ENCODE results near the gene B2M.
A peak's percentile ranks its signal among the peaks of the same experiment; 100 is the strongest.
"Not testable (repeated sequence)": the region's sequence is repeated elsewhere in the genome, so short reads cannot be mapped to it uniquely, and the experiment has no call there.

B2M gene

DNA sequence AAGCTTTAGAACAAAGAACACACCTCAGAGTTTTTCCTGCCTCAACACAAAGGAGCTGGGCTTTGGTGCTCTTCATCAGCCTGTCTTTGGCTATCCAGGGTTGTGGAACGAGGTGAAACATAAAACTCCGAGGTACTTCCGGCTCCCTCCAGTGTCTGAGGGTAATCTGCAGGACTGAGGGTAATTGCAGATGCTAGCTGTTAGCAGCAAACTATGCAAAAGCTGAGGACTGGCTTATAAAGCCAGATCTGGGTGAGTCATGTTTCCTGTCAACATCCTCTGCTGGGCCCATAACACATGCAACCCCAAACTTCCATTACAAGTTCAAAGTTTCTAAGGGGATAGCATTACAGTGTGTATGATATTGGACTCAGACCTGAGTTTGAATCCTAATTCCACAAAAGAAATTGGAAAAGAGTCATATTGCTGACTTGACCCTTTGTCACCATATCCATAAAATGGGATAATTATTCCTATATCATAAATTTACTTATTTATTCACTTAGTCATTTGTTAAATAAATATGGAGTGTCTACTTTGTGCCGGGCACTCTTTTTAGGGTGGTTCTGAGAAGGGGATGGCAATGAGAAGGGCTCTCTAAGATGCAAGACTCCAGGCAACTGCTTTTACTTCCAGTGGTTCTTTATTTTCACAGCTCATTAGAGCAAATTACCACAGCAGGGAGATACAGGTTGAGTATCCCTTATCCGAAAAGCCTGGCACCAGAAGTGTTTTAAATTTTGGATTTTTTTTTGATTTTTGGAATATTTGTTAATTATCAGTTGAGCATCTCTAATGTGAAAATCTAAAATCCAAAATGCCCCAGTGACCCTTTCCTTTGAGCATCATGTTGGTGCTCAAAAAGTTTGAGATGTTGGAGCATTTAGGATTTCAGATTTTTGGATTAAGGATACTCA, 15.5 kb downstream of the B2M start:
- no peak for DNase-seq

DNA sequence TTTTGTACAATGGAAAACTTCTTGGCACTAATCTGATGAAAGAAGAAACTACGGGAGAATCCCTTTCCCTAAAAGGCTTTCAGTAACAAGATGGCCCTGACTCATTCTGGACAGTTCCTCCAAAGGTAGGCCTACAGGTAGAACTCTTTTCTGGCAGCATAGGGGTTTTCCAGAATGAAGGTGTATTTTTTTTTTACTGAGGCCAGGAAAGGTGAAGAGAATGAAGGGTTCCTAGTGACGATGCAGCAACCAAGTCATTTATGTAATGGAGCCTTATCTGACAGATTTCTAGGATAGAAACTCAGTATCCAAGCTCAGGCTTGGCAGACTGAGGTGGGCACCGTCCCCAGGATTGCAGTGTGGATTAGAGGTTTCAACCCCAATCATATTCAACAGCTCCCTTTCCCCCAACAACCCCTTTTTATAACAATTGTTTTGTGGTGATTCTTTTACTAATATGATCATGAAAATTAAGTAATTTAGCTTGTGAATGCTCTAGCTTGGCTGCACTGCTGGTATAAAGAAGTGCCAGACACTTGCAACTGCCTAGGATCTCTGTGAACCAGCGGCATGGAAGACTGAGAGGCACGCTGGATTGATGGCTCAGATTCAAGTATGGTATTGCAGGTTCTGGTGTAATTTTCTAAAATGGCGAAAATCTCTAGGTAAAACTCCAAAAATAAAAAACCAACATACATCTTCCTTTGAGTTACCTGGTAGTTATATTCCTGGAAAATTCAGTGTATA, 16.3 kb downstream of the B2M start:
- DNase-seq: no peak

DNA sequence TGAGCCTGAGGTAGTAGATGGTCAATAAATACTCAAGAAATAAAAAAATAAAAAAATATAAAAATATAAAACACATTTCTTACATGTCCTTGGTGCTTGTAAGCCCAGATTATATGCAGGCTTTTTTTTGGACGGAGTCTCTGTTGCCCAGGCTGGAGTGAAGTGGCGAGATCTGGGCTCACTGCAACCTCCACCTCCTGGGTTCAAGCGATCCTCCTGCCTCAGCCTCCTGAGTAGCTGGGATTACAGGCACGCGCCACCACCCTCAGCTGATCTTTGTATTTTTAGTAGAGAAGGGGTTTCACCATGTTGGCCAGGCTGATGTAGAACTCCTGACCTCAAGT, 16.9 kb downstream of the B2M start:
- DNase-seq: not testable (repeated sequence)

DNA sequence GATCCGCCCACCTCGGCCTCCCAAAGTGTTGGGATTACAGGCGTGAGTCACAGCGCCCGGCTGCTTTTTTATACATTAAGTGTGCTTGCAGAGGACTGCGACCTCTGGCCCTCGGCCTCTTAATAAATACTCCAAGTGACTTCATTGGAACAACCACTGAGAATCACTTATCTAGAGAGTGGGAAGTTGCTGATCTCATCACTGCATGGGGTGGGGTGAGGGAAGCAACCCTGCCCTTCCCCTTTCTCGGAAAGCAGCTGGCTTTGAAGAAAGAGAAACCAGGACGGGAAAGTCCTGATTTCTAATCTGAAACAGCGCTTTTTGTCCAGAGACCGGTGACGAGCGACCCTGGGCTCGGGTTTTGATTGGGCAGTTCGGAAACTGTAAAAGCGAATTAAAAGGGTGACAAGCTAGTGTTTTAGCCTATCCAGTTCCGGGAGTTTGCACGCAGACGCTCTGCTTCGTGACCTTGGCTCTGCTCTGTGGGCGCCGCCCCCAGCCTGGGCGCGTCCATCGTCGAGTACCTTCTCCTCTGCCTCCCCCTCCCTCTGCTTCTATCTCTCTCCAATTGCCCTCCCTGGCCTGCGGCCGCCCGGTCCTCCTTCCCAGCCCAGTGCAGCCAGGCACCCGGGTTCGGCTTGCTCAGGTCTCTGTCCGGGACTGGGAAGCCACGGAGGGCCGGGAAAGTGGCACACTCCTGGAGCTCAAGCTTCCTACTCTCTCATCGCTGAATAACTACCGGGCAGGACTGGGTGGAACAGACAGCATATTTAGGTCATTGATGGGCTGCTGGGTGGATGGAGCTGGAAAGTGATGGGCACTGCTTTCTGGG, 17.5 kb downstream of the B2M start:
- peak; percentile 95 for DNase-seq

DNA sequence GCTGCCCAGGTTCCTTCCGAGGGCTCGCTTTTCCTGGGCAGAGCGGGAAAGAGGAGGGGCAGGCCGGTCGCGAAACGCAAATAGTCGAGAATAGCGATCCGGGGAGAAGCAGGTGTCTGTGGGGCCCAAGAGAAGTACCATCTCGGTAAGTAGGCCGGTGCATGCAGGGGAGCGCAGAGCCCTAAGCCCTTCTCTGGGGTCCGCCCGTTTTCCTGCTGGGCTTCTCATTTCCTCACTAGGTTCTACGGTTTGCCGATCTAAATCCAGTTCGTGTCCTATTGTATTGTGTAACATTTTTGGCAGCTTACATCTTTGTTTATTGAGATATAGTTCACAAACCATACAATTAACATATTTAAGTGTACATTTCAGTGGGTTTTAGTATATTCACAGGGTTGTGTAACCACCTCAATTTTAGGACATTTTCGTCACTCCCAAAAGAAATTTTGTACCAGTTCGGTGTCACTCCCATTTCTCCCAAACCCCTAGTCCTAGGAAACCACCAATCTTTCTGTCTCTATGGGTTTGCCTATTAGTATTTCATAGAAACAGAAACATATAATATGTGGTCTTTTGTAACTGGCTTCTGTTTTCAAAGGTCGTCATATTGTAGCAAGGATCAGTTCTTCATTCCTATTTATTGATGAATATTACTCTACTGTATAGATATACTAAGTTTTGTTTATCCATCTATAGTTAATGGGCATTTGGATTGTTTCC, 18.3 kb downstream of the B2M start:
- no peak for DNase-seq

DNA sequence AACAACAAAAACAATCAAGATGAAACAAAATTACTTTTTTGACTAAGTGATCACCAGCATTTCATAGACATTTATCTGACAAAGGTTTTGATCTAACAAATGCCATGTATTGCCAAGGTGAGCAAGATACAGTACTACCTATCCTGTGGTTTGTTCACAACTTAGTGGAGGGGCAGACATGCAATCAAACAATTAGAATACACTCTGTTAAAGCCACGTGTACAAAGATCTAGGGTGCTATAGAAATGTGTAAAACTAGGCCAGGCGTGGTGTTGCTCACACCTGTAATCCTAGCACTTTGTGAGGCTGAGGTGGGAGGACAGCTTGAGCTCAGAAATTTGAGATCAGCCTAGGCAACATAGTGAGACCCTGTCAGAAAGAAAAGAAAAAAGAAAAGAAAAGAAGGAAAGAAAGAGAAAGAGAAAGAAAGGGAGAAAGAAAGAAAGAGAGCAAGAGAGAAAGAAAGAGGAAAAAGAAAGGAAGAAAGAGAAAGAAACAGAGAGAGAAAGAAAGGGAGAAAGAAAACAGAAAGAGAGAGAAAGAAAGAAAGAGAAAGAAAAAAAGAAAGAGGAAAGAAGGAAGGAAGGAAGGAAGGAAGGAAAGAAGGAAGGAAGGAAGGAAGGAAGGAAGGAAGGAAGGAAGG, 23.6 kb downstream of the B2M start:
- no peak for DNase-seq

DNA sequence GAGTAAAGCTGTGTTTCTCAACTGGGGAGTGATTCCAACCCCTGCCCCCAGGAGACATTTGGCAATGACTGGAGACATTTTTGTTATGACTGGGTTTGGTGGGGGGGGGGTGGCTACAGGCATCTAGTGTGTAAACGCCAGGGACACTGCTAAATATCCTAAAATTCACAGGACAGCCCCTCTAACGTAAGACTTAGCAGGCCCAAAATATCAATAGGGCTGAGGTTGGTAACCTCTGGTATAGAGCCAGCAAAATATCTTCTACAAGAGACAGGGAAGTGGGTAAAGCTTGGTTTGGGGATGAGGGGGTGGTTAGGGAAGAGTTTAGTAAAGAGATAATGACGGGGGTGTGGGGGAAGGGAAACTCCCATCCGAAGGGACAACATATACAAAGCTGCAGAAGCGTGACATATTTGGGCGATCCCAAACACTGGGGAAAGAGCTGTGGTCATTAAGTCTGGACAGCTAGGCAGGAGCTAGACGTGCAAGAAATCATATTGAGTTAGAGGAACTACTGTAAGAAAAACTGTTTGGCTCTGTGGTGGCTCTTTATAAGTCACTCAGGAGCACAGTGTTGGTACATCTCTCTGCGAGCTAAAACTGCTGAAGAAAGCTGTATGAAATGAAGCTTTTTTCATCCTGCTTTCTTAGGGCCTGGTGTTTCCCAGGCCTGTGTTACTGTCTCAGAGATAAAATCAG, 24.3 kb downstream of the B2M start:
- DNase-seq: no peak

DNA sequence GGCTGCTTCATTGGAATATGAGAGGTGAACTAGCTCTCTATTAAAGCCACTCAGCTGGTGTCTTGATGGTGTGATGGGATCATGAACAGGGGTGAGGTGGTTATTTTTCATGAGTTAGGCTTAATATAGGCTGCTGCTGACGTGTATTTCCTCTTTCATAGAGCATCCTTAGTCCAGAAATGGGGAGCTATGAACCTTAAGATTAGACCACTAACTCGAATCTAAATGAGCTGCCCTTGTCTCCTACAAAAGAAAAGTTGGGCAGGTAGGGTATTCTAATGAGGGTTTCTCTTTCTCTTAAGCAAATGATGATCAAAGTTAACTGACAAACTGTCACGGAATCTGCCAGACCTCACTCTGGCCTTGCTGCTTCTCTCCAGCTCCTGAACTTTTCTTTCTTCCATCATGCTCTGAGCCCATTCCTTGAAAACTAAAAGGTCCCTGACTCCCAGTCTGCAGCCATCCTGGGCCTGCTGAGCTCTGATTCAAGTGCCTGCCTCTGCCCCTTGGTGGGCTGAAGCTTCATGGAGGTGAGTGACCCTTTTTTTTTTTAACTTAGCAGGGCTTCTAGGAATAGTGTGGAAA, 25.0 kb downstream of the B2M start, which contains the start of gene TRIM69:
TSS of gene TRIM69 (plus strand) at position 348 of the 585 bp plus-strand sequence. CDS start at position 525, 177 bp downstream.
- no peak for DNase-seq

DNA sequence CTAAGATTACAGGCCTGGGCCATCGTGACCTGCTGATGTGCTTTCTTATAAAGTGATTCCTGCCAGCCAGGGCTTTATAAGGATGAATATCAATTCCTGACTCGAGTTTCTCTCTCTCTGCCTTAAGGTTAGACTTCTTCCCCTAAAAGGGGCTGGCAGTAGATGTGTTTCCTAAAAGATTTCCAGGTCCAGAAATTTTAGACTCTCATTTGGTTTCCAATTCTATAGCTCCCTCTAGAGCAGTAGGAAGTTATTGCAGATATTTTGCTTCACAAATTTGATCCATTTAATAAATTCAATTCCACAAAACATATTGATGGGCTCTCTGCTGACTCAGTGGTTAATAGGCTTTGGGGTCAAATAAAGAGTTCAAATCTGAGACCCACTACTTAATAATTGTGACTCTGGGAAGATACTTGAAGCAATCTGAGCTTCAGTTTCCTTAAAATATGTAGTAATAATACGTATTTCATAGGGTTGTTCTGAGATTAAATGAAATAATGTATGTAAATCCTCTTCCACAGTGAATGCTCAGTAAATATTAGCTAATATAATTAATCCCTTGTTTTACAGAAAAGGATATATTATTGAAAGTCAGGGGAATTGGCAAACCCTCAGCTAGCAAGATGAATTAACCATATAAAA, 27.1 kb downstream of the B2M start:
- no peak for DNase-seq

DNA sequence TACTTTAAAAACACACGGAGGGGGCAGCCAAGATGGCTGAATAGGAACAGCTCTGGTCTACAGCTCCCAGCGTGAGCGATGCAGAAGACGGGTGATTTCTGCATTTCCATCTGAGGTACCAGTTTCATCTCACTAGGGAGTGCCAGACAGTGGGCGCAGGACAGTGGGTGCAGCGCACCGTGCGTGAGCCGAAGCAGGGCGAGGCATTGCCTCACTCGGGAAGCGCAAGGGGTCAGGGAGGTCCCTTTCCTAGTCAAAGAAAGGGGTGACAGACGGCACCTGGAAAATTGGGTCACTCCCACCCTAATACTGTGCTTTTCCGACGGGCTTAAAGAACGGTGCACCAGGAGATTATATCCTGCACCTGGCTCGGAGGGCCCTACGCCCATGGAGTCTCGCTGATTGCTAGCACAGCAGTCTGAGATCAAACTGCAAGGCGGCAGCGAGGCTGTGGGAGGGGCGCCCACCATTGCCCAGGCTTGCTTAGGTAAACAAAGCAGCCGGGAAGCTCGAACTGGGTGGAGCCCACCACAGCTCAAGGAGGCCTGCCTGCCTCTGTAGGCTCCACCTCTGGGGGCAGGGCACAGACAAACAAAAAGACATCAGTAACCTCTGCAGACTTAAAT, 28.0 kb downstream of the B2M start:
- DNase-seq: not testable (repeated sequence)

DNA sequence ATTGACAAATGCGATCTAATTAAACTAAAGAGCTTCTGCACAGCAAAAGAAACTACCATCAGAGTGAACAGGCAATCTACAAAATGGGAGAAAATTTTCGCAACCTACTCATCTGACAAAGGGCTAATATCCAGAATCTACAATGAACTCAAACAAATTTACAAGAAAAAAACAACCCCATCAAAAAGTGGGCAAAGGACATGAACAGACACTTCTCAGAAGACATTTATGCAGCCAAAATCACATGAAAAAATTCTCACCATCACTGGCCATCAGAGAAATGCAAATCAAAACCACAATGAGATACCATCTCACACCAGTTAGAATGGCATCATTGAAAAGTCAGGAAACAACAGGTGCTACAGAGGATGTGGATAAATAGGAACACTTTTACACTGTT, 32.1 kb downstream of the B2M start:
- DNase-seq: not testable (repeated sequence)

DNA sequence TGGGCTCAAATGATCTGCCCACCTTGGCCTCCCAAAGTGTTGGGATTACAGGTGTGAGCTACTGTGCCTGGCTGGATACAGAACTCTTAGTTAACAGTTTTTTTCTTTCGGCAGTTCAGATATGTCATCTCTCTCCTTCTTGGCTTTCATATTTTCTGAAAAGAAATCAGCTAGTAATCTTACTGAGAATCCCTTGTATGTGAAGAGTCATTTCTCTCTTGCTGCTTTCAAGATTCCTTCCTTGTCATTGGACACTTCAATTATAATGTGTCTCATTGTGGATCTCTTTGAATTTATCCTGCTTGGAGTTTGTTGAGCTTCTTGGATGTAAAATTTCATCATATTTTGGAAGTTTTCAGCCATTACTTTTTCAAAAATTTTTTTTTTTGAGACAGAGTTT, 42.0 kb downstream of the B2M start:
- DNase-seq: no peak

DNA sequence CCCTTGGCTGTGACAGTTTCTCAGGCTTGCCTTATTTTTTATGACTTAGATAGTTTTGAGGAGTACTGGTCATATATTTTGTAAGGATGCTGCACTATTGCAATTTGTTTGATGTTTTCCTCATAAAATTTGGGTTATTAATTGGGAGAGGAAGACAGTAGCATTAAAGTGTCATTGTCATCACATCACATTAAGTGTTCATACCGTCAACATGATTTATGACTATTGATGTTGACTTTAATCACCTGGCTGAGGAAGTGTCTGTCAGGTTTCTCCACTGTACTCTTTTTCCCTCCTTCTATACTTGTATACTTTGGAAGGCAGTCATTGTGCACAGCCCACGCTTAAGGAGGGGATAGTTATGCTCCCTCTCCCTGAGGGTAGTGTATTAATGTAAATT, 51.9 kb downstream of the B2M start:
- no peak for DNase-seq

DNA sequence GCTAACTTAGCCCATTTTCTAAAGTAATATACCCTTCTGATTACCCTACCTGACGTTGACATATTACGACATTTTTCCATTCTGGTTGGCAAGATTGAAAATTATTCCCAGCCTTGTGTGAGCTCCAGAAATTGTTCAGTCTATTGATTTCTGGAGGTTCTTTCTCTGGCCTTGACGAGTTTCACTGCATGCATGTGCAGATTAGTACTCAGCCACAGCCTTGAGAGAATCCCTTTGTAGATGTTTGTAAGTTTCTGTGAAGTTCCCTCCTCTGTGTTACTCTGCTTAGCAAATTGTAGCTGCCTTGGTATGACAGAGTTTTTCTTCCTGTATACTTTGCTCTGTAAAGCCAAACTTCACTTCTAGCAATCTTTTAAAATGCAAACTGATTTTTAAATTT, 52.5 kb downstream of the B2M start:
- no peak for DNase-seq

DNA sequence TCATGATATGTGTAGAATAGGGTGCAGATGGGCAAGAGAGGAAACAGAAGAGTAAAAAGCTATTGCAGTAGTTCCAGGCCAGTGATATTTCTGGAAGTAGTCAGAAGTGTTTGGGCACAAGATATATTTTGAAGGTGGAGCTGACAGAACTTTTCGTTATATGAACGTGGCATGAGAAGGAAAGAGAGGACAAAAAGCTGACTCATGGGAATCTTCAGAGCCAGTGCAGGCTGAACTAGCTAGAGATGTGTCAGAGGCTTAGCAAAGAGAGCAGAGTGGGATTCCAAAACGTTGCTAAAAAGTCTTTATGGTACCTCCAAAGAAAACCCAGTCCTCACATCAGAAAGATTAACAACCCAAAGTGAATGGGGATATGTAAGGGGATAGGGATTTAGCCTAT, 53.7 kb downstream of the B2M start:
- DNase-seq: no peak
